Endothelial cell of umbilical vein (primary cell): ENCODE measurements around the gene ATP8B3. TPM values are rescaled to one million over a fixed set of nuclear protein-coding genes. Genes with fewer than 3 reads are reported as not detected.

Source experiments
- BruUV-seq: library from RNA; stranded (reverse); fragments of 400-500 nt; replicated peaks from 2 replicates; lab custom pipeline; 2021; lab: Mats Ljungman, UMichigan
- CTCF ChIA-PET: fragments of 300-600, 350-600 bp; sonication (Branson Sonifier 250); formaldehyde crosslinking; loops from one replicate; lab custom pipeline; 2021; ENCODE audit warnings: antibody characterized with exemption, inconsistent platforms; lab: Charles Lee
- POLR2A ChIA-PET: fragments of 300-600, 350-600 bp; sonication (Branson Sonifier 250); formaldehyde crosslinking; loops from one replicate; lab custom pipeline; 2021; ENCODE audit warnings: antibody characterized with exemption, inconsistent platforms; lab: Charles Lee
- DNase-seq: peaks from one replicate; pipeline ENCODE4 v3.0.0-alpha.2; 2011; ENCODE audit warnings: low read depth, low spot score
- FAIRE-seq: peaks from 2 replicates; lab custom pipeline; 2011; peaks lifted over from hg19 to GRCh38; lab: Jason Lieb, UNC
- H2AFZ ChIP-seq: 2 replicates; pipeline ENCODE4 v1.6.0; 2012; ENCODE audit warnings: low read depth, low read length, control low read depth, inconsistent platforms
- H3K27ac ChIP-seq: 2 replicates; pipeline ENCODE4 v1.5.1; 2011; ENCODE audit warnings: low read depth, mild to moderate bottlenecking, control low read depth, low read length, moderate library complexity; ENCODE audit not compliant: insufficient read depth
- H3K27me3 ChIP-seq, 2 experiments: 2 replicates each; pipeline versions ENCODE4 v1.6.0 to v1.6.1; 2011; ENCODE audit warnings: low read length in 2 of 2, mixed read lengths in 1 of 2; ENCODE audit not compliant: control insufficient read depth in 2 of 2, insufficient read depth in 2 of 2
- H3K36me3 ChIP-seq, 2 experiments: 2 replicates in 1 of 2; 3 replicates in 1 of 2; pipeline ENCODE4 v1.5.1; 2011; ENCODE audit warnings: low read length in 2 of 2, mild to moderate bottlenecking in 1 of 2, moderate library complexity in 1 of 2; ENCODE audit not compliant: control insufficient read depth in 2 of 2, insufficient read depth in 2 of 2; ENCODE audit errors: extremely low read depth in 1 of 2
- H3K4me1 ChIP-seq: 3 replicates; pipeline ENCODE4 v1.5.1; 2011; ENCODE audit warnings: mild to moderate bottlenecking, low read length; ENCODE audit not compliant: control insufficient read depth, insufficient read depth; ENCODE audit errors: extremely low read depth
- H3K4me2 ChIP-seq: 2 replicates; pipeline ENCODE4 v1.6.1; 2011; ENCODE audit warnings: low read length, control low read depth, mixed read lengths; ENCODE audit not compliant: insufficient read depth
- H3K4me3 ChIP-seq, 3 experiments: fragments of 200-600 bp in 1 of 3; sonication (generic), shearing (Covaris generic) in 1 of 3; replicated peaks in 1 of 3; 2 replicates each; pipeline ENCODE4 v1.5.1; 2011 to 2016; ENCODE audit warnings: control low read depth in 3 of 3, low read length in 3 of 3, mild to moderate bottlenecking in 2 of 3, inconsistent platforms in 1 of 3, low read depth in 1 of 3, moderate library complexity in 1 of 3; ENCODE audit not compliant: insufficient read depth in 1 of 3
- H3K79me2 ChIP-seq: 2 replicates; pipeline ENCODE4 v1.6.0; 2012; ENCODE audit warnings: low read length, inconsistent platforms; ENCODE audit not compliant: control insufficient read depth, insufficient read depth
- H3K9ac ChIP-seq: replicated peaks from 2 replicates; pipeline ENCODE3; 2011; ENCODE audit warnings: low read length, control low read depth; ENCODE audit not compliant: insufficient read depth; ENCODE audit errors: extremely low read depth
- H3K9me1 ChIP-seq: replicated peaks from 3 replicates; pipeline ENCODE4 v1.6.0; 2011; ENCODE audit warnings: mild to moderate bottlenecking, low read length; ENCODE audit not compliant: control insufficient read depth, insufficient read depth; ENCODE audit errors: extremely low read depth
- H3K9me3 ChIP-seq: replicated peaks from 2 replicates; pipeline ENCODE4 v1.5.1; 2012; ENCODE audit warnings: low read length, inconsistent platforms; ENCODE audit not compliant: control insufficient read depth, insufficient read depth
- H4K20me1 ChIP-seq: replicated peaks from 2 replicates; pipeline ENCODE3; 2011; ENCODE audit warnings: mild to moderate bottlenecking, low read length; ENCODE audit not compliant: control insufficient read depth, insufficient read depth; ENCODE audit errors: extremely low read depth
- CTCF ChIP-seq, 2 donors: IDR thresholded peaks; 1 replicate in 1 of 2; 2 replicates in 1 of 2; pipeline ENCODE4 v1.5.1; 2011; ENCODE audit warnings: low read length in 2 of 2, mild to moderate bottlenecking in 2 of 2, moderate library complexity in 2 of 2, control low read depth in 1 of 2, inconsistent platforms in 1 of 2, low read depth in 1 of 2; ENCODE audit not compliant: insufficient read depth in 1 of 2; ENCODE audit errors: extremely low read depth in 1 of 2
- EZH2 ChIP-seq: IDR thresholded peaks from 2 replicates; pipeline ENCODE4 v1.6.1; 2012; ENCODE audit warnings: borderline replicate concordance, low read depth, mild to moderate bottlenecking, moderate library complexity, low read length, inconsistent platforms; ENCODE audit not compliant: severe bottlenecking
- FOS ChIP-seq: IDR thresholded peaks from 2 replicates; pipeline ENCODE4 v1.6.1; 2011; ENCODE audit warnings: mild to moderate bottlenecking, low read length, moderate library complexity, borderline replicate concordance; ENCODE audit not compliant: insufficient read depth
- GATA2 ChIP-seq: IDR thresholded peaks from 2 replicates; pipeline ENCODE4 v1.7.0; 2011; ENCODE audit warnings: low read depth, mild to moderate bottlenecking, moderate library complexity, mixed read lengths, low read length; ENCODE audit not compliant: insufficient read length, insufficient read depth
- JUN ChIP-seq: IDR thresholded peaks from 2 replicates; pipeline ENCODE4 v1.6.1; 2011; ENCODE audit warnings: borderline replicate concordance, low read depth; ENCODE audit not compliant: insufficient read length, insufficient read depth
- MYC ChIP-seq: IDR thresholded peaks from one replicate; pipeline ENCODE4 v1.6.1; 2011; ENCODE audit warnings: mild to moderate bottlenecking, low read depth, low read length
- POLR2A ChIP-seq: IDR thresholded peaks from 2 replicates; pipeline ENCODE4 v1.6.1; 2012; ENCODE audit warnings: low read depth, mild to moderate bottlenecking, control low read depth, low read length
- POLR2AphosphoS5 ChIP-seq: IDR thresholded peaks from 2 replicates; pipeline ENCODE4 v1.6.1; 2012; ENCODE audit warnings: low read depth, mild to moderate bottlenecking, control low read depth, low read length, moderate library complexity; ENCODE audit not compliant: insufficient read depth
- dilution Hi-C: fragments of 300-500 bp; cut with MboI; formaldehyde crosslinking; loops from one replicate; pipeline ENCODE4 v1.15.0; 2019; ENCODE audit warnings: low sequenced_read_pairs; ENCODE audit not compliant: extremely low pct_ligation_motif_present
- intact Hi-C: fragments of 100-400 bp; cut with micrococcal nuclease; formaldehyde crosslinking; loops from one replicate; pipeline ENCODE4 v1.10.0; 2022
- polyA plus RNA-seq, 4 experiments: library from polyadenylated mRNA; depleted of rRNA in 3 of 4; stranded (reverse) in 3 of 4; unstranded in 1 of 4; fragments of >200 nt; gene quantifications; 2 replicates each; pipeline versions ENCODE4 v1.2.1 to v1.2.3, GENCODE V29; 2011 to 2012; ENCODE audit warnings: missing spikeins in 1 of 4
- total RNA-seq: library from RNA; stranded (reverse); gene quantifications from 2 replicates; pipeline ENCODE4 v1.2.3, GENCODE V29; 2021
- TF ChIP-seq, protein P1 (sequence below): IDR thresholded peaks from 2 replicates; pipeline ENCODE4 v1.6.1; 2011; ENCODE audit not compliant: insufficient read depth, insufficient read length

The ATP8B3 gene
- total and polyA plus RNA-seq, 2 donors (not counting 3 experiments of a cell fraction or from before 2014, with no cell fraction given), result 1.1 to 7.3 TPM

DNA sequence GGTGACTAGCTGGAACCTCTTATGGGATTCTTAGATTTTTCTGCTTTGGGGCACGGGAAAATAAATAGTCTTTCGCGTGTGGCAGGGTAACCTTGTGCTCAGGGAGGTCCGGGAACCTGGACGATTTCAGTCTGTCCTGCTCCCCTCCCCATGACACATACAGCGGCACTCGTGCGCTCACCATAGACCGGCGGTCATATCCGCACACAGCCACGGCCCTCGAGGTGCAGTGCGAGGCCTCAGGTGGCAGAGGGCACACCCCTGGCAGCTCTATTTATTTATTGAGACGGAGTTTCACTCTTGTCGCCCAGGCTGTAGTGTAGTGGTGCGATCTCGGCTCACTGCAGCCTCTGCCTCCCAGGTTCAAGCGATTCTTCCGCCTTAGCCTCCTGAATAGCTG lies 55.8 kb downstream of the ATP8B3 start:
- H3K9me3 ChIP-seq, result no peaks in the 10 kb centered on the region
- no peak overlapping the region for H3K4me2 ChIP-seq
- no peak for DNase-seq
- H3K36me3 ChIP-seq, result no peaks in the 10 kb centered on the region
- no peak overlapping the region for H3K9ac ChIP-seq
- dilution Hi-C loops (no loop called here), intact Hi-C loops (no loop called here)
- H3K4me1 ChIP-seq, result no peaks in the 10 kb centered on the region
- H2AFZ ChIP-seq, result no peak overlapping the region
- TF ChIP-seq POLR2AphosphoS5 (no peak), POLR2A (no peak), JUN (no peak), MYC (no peak), FOS (no peak), GATA2 (no peak), EZH2 (no peak), CTCF (IDR thresholded peaks at IDR 0.05; ENCODE audit: extremely low read depth in 1 of 2, insufficient read depth in 1 of 2, low read depth in 1 of 2, low read length in 2 of 2) (no peak)
- TF ChIP-seq, protein P1, sequence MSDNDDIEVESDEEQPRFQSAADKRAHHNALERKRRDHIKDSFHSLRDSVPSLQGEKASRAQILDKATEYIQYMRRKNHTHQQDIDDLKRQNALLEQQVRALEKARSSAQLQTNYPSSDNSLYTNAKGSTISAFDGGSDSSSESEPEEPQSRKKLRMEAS, result no peak
- H4K20me1 ChIP-seq, result no peaks in the 10 kb centered on the region
- no peaks in the 10 kb centered on the region for H3K79me2 ChIP-seq
- H3K9me1 ChIP-seq, result no peaks in the 10 kb centered on the region
- no peak overlapping the region for H3K27ac ChIP-seq
- H3K4me3 ChIP-seq, result no peak overlapping the region
- BruUV-seq, result no TSS peak
- peaks cover 72 to 86% of the 10 kb centered on the region in 2 experiments for H3K27me3 ChIP-seq
- ChIA-PET CTCF (interaction anchor here (0.7 kb wide), 2 partner anchors 19 to 84 kb away, joined by 3 to 5 read pairs; no protein-coding TSS in a partner anchor), POLR2A (no interaction called here)
- FAIRE-seq, result no peak
